ENCODE measurements around the gene B3GNT3. TPM values are rescaled to one million over a fixed set of nuclear protein-coding genes. Genes with fewer than 3 reads are reported as not detected.

The B3GNT3 gene
- total and polyA plus RNA-seq, 2 of the 4 experiments (the other 2 are of a cell fraction), result not detected

GRCh38 chr19:17752865-17753639 lies 41.9 kb upstream of the B3GNT3 start:
- 67% methylated on average over 2 of the region's 7 CpGs; no CpG with 5 or more reads in 1 of the 2 experiments for WGBS, 2 experiments (ENCODE audit: extremely low coverage in 2 of 2, insufficient read length in 1 of 2)
- Histone ChIP-seq H3K4me2 (ENCODE audit: low read depth, low read length) (no peak overlapping the region), H3K4ac (ENCODE audit: low read depth, low read length) (no peak overlapping the region), H3K23ac (ENCODE audit: low read depth, low read length) (no peak overlapping the region), H3K9me3 (ENCODE audit: control insufficient read depth, insufficient read depth, low read length) (no peaks in the 10 kb centered on the region), H3K56ac (ENCODE audit: extremely low read depth, insufficient read depth, low read length) (no peak overlapping the region), H3K18ac (ENCODE audit: low read depth, low read length) (no peak overlapping the region), H3K9me1 (ENCODE audit: insufficient read depth, low read length) (no peaks in the 10 kb centered on the region), H3K4me1 (ENCODE audit: control insufficient read depth, insufficient read depth, low read length) (no peaks in the 10 kb centered on the region), H4K5ac (ENCODE audit: low read depth, low read length) (no peak overlapping the region), H2BK5ac (ENCODE audit: low read depth, low read length, poor library complexity, severe bottlenecking) (no peak overlapping the region), H3K27ac (ENCODE audit: insufficient read depth, low read length) (no peak overlapping the region), H3K14ac (replicated peaks; ENCODE audit: low read depth, low read length) (no peak overlapping the region), H3K27me3 (ENCODE audit: control insufficient read depth, insufficient read depth, low read length) (peaks cover 15% of the 10 kb centered on the region; the same call in 1 of the 2 replicates), H2AK5ac (ENCODE audit: low read depth, low read length) (no peak overlapping the region), H2BK20ac (ENCODE audit: low read depth, low read length) (no peak overlapping the region), H4K8ac (ENCODE audit: low read depth in 2 of 2, low read length in 2 of 2) (no peak overlapping the region), H3K9ac (ENCODE audit: low read depth, low read length) (no peak overlapping the region), H3K36me3 (ENCODE audit: control insufficient read depth, insufficient read depth, low read length) (no peaks in the 10 kb centered on the region), H2AK9ac (replicated peaks; ENCODE audit: low read depth, low read length, poor library complexity) (no peak overlapping the region), H3K79me1 (ENCODE audit: low read depth in 1 of 2, low read length in 2 of 2) (no peaks in the 10 kb centered on the region), H2BK120ac (ENCODE audit: low read depth, low read length) (no peak overlapping the region), H2AFZ (replicated peaks; ENCODE audit: low read length, poor library complexity) (no peak overlapping the region), H4K20me1 (ENCODE audit: insufficient read depth, low read length) (no peaks in the 10 kb centered on the region), H4K91ac (ENCODE audit: insufficient read depth, low read depth, low read length) (no peak overlapping the region), H3K4me3 (ENCODE audit: insufficient read depth, low read depth, low read length) (no peak overlapping the region), H2BK15ac (ENCODE audit: low read depth, low read length) (no peak overlapping the region)
- TF ChIP-seq POLR2A (IDR thresholded peaks at IDR 0.05; ENCODE audit: low read depth, low read length), result no peak
- no peak for TF ChIP-seq FOS (IDR thresholded peaks at IDR 0.05; ENCODE audit: low read depth, low read length)
- ATAC-seq (ENCODE audit: low read depth) (no peak), DNase-seq (no peak)
- dilution Hi-C loops (cut with HindIII; ENCODE audit: low sequenced_read_pairs, unreplicated experiment), result no loop called here
- intact Hi-C loops (cut with micrococcal nuclease), result no loop called here
- CTCF ChIA-PET, result interaction anchor here (0.6 to 1.8 kb wide), 3 partner anchors 12 to 106 kb away, joined by 3 to 5 read pairs (median 4); no protein-coding TSS in a partner anchor
- in situ Hi-C loops (cut with MboI; ENCODE audit: low sequenced_read_pairs), result no loop called here
- POLR2A ChIA-PET (ENCODE audit: unreplicated experiment), result no interaction called here
- no TSS peak for BruUV-seq (replicated peaks)
